Measurements from ENCODE around the gene TIMP4. TPM values are rescaled to one million over a fixed set of nuclear protein-coding genes. Genes with fewer than 3 reads are reported as not detected.

TIMP4 gene
- polyA plus RNA-seq, 1 donor (not counting 4 experiments of a cell fraction or from before 2014, with no cell fraction given), result 0.07 TPM

- Histone ChIP-seq H3K4me3 (ENCODE audit: control insufficient read depth in 2 of 3, extremely low read depth in 1 of 3, insufficient read depth in 2 of 3, low read depth in 1 of 3, low read length in 3 of 3) (no peak overlapping the region), H3K36me3 (ENCODE audit: control insufficient read depth in 2 of 2, extremely low read depth in 1 of 2, insufficient read depth in 2 of 2, low read length in 2 of 2) (no peaks in the 10 kb centered on the region), H4K20me1 (ENCODE audit: control insufficient read depth, extremely low read depth, insufficient read depth, low read length) (no peaks in the 10 kb centered on the region), H3K9me1 (ENCODE audit: control insufficient read depth, extremely low read depth, insufficient read depth, low read length) (no peaks in the 10 kb centered on the region), H3K27me3 (ENCODE audit: control insufficient read depth, extremely low read depth, insufficient read depth, low read length) (no peaks in the 10 kb centered on the region), H3K79me2 (ENCODE audit: control insufficient read depth, insufficient read depth, low read length) (no peaks in the 10 kb centered on the region), H3K9me3 (ENCODE audit: control insufficient read depth, low read depth, low read length) (no peaks in the 10 kb centered on the region), H2AFZ (ENCODE audit: control insufficient read depth, low read length) (no peak overlapping the region), H3K27ac (ENCODE audit: control insufficient read depth, insufficient read depth, low read length) (no peak overlapping the region), H3K4me1 (ENCODE audit: control insufficient read depth, extremely low read depth, insufficient read depth, low read length) (peaks cover 6% of the 10 kb centered on the region), H3K4me2 (ENCODE audit: control insufficient read depth, extremely low read depth, insufficient read depth, low read depth, low read length) (no peak overlapping the region), H3K9ac (ENCODE audit: control insufficient read depth, extremely low read depth, insufficient read depth, low read length) (no peak overlapping the region)
- dilution Hi-C loops (cut with MboI; ENCODE audit: extremely low pct_ligation_motif_present, low sequenced_read_pairs), result no loop called here
- DNase-seq (ENCODE audit: low read depth, low spot score) (no peak), FAIRE-seq (no peak)
- no peak for TF ChIP-seq CTCF (optimal IDR thresholded peaks at IDR 0.05 in 1 of 3, IDR thresholded peaks at IDR 0.05 in 1 of 3, conservative IDR thresholded peaks at IDR 0.05 in 1 of 3; ENCODE audit: extremely low read depth in 1 of 3, insufficient read depth in 2 of 3, low read length in 3 of 3)
- TF ChIP-seq EZH2 (IDR thresholded peaks at IDR 0.05; ENCODE audit: low read length), result no peak
Measured at GRCh38 chr3:12157026-12157425, 1.7 kb downstream of the TIMP4 start.

DNA sequence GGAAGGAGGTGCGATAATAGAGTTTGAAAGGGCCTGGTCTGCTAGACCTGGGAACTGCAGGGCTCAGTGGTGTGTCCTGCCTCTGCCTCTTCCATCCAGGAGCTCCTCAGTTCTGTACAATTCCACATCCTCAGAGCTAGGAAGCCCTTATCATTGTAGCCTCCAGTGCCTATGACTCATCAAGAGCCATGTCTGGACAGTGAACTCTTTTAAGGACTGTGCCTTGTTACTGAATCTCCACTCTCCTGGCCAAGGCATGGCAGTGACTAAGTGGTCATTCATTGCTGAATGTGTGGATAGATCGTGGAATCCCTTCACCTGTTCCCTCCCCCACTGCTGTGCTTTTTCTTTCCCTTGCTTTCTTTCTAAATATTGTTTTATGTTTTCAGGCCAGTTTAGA, 2.9 kb downstream of the TIMP4 start:
- no peaks in the 10 kb centered on the region for H3K36me3 ChIP-seq (ENCODE audit: control insufficient read depth in 2 of 2, extremely low read depth in 1 of 2, insufficient read depth in 2 of 2, low read length in 2 of 2)
- no peak overlapping the region for H3K27ac ChIP-seq (ENCODE audit: control insufficient read depth, insufficient read depth, low read length)
- H3K9ac ChIP-seq (ENCODE audit: control insufficient read depth, extremely low read depth, insufficient read depth, low read length), result no peak overlapping the region
- DNase-seq (ENCODE audit: low read depth, low spot score), result no peak
- no peak overlapping the region for H3K4me3 ChIP-seq (ENCODE audit: control insufficient read depth in 2 of 3, extremely low read depth in 1 of 3, insufficient read depth in 2 of 3, low read depth in 1 of 3, low read length in 3 of 3)
- FAIRE-seq, result peak; percentile 77
- H4K20me1 ChIP-seq (ENCODE audit: control insufficient read depth, extremely low read depth, insufficient read depth, low read length), result no peaks in the 10 kb centered on the region
- no peaks in the 10 kb centered on the region for H3K9me3 ChIP-seq (ENCODE audit: control insufficient read depth, low read depth, low read length)
- H3K4me1 ChIP-seq (ENCODE audit: control insufficient read depth, extremely low read depth, insufficient read depth, low read length), result peaks cover 6% of the 10 kb centered on the region
- no peaks in the 10 kb centered on the region for H3K79me2 ChIP-seq (ENCODE audit: control insufficient read depth, insufficient read depth, low read length)
- no peak for TF ChIP-seq EZH2 (IDR thresholded peaks at IDR 0.05; ENCODE audit: low read length)
- no peak for TF ChIP-seq CTCF (optimal IDR thresholded peaks at IDR 0.05 in 1 of 3, IDR thresholded peaks at IDR 0.05 in 1 of 3, conservative IDR thresholded peaks at IDR 0.05 in 1 of 3; ENCODE audit: extremely low read depth in 1 of 3, insufficient read depth in 2 of 3, low read length in 3 of 3)
- H3K27me3 ChIP-seq (ENCODE audit: control insufficient read depth, extremely low read depth, insufficient read depth, low read length), result no peaks in the 10 kb centered on the region
- peak overlapping the region; percentile 30 for H3K4me2 ChIP-seq (ENCODE audit: control insufficient read depth, extremely low read depth, insufficient read depth, low read depth, low read length)
- no peak overlapping the region for H2AFZ ChIP-seq (ENCODE audit: control insufficient read depth, low read length)
- dilution Hi-C loops (cut with MboI; ENCODE audit: extremely low pct_ligation_motif_present, low sequenced_read_pairs), result no loop called here
- H3K9me1 ChIP-seq (ENCODE audit: control insufficient read depth, extremely low read depth, insufficient read depth, low read length), result no peaks in the 10 kb centered on the region
